Kidney (tissue), 14 donors: ENCODE data around the gene PAK6. TPM values are rescaled to one million over a fixed set of nuclear protein-coding genes. Genes with fewer than 3 reads are reported as not detected.

Experiments
- DNase-seq, 5 donors: peaks; one replicate each; pipeline ENCODE4 v3.0.0-alpha.2; 2013 to 2020
- FAIRE-seq: peaks from 2 replicates; lab custom pipeline; 2012; peaks lifted over from hg19 to GRCh38; lab: Jason Lieb, UNC
- H3K27ac ChIP-seq, 2 donors: one replicate each; pipeline ENCODE4 v1.7.0; 2013; ENCODE audit warnings: low read depth in 2 of 2, low read length in 2 of 2, inconsistent platforms in 1 of 2
- H3K27me3 ChIP-seq: one replicate; pipeline ENCODE4 v1.7.1; 2013; ENCODE audit warnings: low read length, inconsistent platforms; ENCODE audit not compliant: control insufficient read depth, insufficient read depth
- H3K36me3 ChIP-seq, 3 donors: one replicate each; pipeline versions ENCODE4 v1.7.0 to v1.7.1; 2013; ENCODE audit warnings: low read length in 3 of 3, control low read depth in 1 of 3, inconsistent platforms in 1 of 3; ENCODE audit not compliant: insufficient read depth in 3 of 3, control insufficient read depth in 2 of 3
- H3K4me1 ChIP-seq, 3 donors: one replicate each; pipeline versions ENCODE4 v1.7.0 to v1.7.1; 2013; ENCODE audit warnings: low read length in 3 of 3, inconsistent platforms in 1 of 3, low read depth in 1 of 3; ENCODE audit not compliant: control insufficient read depth in 2 of 3, insufficient read depth in 2 of 3
- H3K4me3 ChIP-seq, 3 donors: one replicate each; pipeline versions ENCODE4 v1.7.0 to v1.8.1; 2013; ENCODE audit warnings: low read length in 3 of 3, control low read depth in 1 of 3, inconsistent platforms in 1 of 3
- H3K9ac ChIP-seq, 3 donors: one replicate each; pipeline versions ENCODE4 v1.7.0 to v1.7.1; 2013; ENCODE audit warnings: low read length in 3 of 3, control low read depth in 1 of 3, inconsistent platforms in 1 of 3
- H3K9me3 ChIP-seq, 3 donors: one replicate each; pipeline versions ENCODE4 v1.7.0 to v1.7.1; 2013; ENCODE audit warnings: low read length in 3 of 3, control low read depth in 1 of 3, inconsistent platforms in 1 of 3; ENCODE audit not compliant: control insufficient read depth in 2 of 3, insufficient read depth in 1 of 3
- CTCF ChIP-seq: IDR thresholded peaks from 3 replicates; pipeline ENCODE4 v1.5.1; 2012; ENCODE audit warnings: mild to moderate bottlenecking, moderate library complexity, borderline replicate concordance; ENCODE audit not compliant: insufficient read depth; ENCODE audit errors: extremely low read depth
- intact Hi-C: fragments of 100-400 bp; cut with DNase I; formaldehyde crosslinking; loops from one replicate; pipeline ENCODE4 v1.11.1; 2022
- polyA plus RNA-seq: library from polyadenylated mRNA; stranded (reverse); fragments of 350-450 nt; fragmentation: Illumina TruSeq; extraction: RNeasy Lipid Tissue Mini Kit (QIAGEN cat#74804); gene quantifications from one replicate; pipeline ENCODE4 v1.2.3, GENCODE V29; 2014; ENCODE audit warnings: low read depth, low replicate concordance; ENCODE audit not compliant: insufficient read depth
- total RNA-seq: library from RNA; stranded (reverse); fragmentation: NEBNext Ultra II Directional; extraction: Animal tissue kit (Norgen Biotek cat#: 25700); gene quantifications from one replicate; pipeline ENCODE4 v1.2.1, GENCODE V29; 2021
- donor health status: control.
- donor health status: control.
- donor health status: control.
- donor health status: control.
- donor health status: control.
- donor health status: DM: yes; HTN: yes; CAD: no.
- donor health status: Normal renal cell carcinoma (clear cell type).

The PAK6 gene
- total and polyA plus RNA-seq, 2 donors from 2014 or later = 8.1 to 11.9 TPM

- intact Hi-C loops = no loop called here
- Histone ChIP-seq H3K36me3 (peaks cover 0 to 2% (median 0%) of the 10 kb centered on the region in 3 donors), H3K27ac (no peak overlapping the region), H3K27me3 (no peaks in the 10 kb centered on the region), H3K9me3 (no peaks in the 10 kb centered on the region), H3K4me1 (no peaks in the 10 kb centered on the region), H3K4me3 (no peak overlapping the region), H3K9ac (no peak overlapping the region)
- FAIRE-seq (no peak), DNase-seq (no peak)
- TF ChIP-seq CTCF = no peak
These were observed 41.4 kb upstream of the PAK6 start for GRCh38 chr15:40197434-40197833.

GRCh38 chr15:40198355-40199085, 40.3 kb upstream of the PAK6 start:
- DNase-seq (no peak), FAIRE-seq (no peak)
- Histone ChIP-seq H3K9ac (no peak overlapping the region), H3K27me3 (no peaks in the 10 kb centered on the region), H3K4me3 (no peak overlapping the region), H3K36me3 (peaks cover 0 to 2% (median 0%) of the 10 kb centered on the region in 3 donors), H3K27ac (no peak overlapping the region), H3K4me1 (no peaks in the 10 kb centered on the region), H3K9me3 (no peaks in the 10 kb centered on the region)
- intact Hi-C loops = no loop called here
- no peak for TF ChIP-seq CTCF

GRCh38 chr15:40204100-40204499, 34.8 kb upstream of the PAK6 start:
- no peak overlapping the region for H3K9ac ChIP-seq
- intact Hi-C loops = no loop called here
- H3K4me1 ChIP-seq = no peaks in the 10 kb centered on the region
- H3K27ac ChIP-seq = no peak overlapping the region
- no peak for TF ChIP-seq CTCF
- no peak overlapping the region for H3K4me3 ChIP-seq
- no peaks in the 10 kb centered on the region for H3K36me3 ChIP-seq
- FAIRE-seq (no peak), DNase-seq (no peak)
- no peaks in the 10 kb centered on the region for H3K9me3 ChIP-seq
- H3K27me3 ChIP-seq = no peaks in the 10 kb centered on the region
